HUES64 (cell line): ENCODE data around the gene UBB.
"Not testable (repeated sequence)": the region's sequence is repeated elsewhere in the genome, so short reads cannot be mapped to it uniquely, and the experiment has no call there.

Experiments used
- H3K27ac ChIP-seq: 2 replicates; pipeline ENCODE4 v1.7.0; 2013; ENCODE audit warnings: low read depth, low read length, inconsistent platforms
- H3K27me3 ChIP-seq: 2 replicates; pipeline ENCODE4 v1.6.1; 2013; ENCODE audit warnings: mild to moderate bottlenecking, low read length; ENCODE audit not compliant: insufficient read depth
- H3K36me3 ChIP-seq: 2 replicates; pipeline ENCODE4 v1.6.1; 2013; ENCODE audit warnings: mild to moderate bottlenecking, low read length; ENCODE audit not compliant: insufficient read depth
- H3K4me1 ChIP-seq: 2 replicates; pipeline ENCODE4 v1.6.1; 2013; ENCODE audit warnings: mild to moderate bottlenecking, low read length, moderate library complexity; ENCODE audit not compliant: insufficient read depth
- H3K4me3 ChIP-seq: 2 replicates; pipeline ENCODE4 v1.5.1; 2013; ENCODE audit warnings: mild to moderate bottlenecking, low read length, moderate library complexity
- H3K9ac ChIP-seq: 2 replicates; pipeline ENCODE4 v1.6.1; 2013; ENCODE audit warnings: mild to moderate bottlenecking, low read depth, low read length
- H3K9me3 ChIP-seq: 2 replicates; pipeline ENCODE4 v1.6.1; 2013; ENCODE audit warnings: low read depth, low read length; ENCODE audit not compliant: insufficient read depth
- WGBS: fragments of 150-250, 120-280 bp; methylation state at CpG from one replicate; pipeline ENCODE4 v1.1.7; 2013; ENCODE audit warnings: missing lambda C conversion rate; 5-methylcytosine and 5-hydroxymethylcytosine counted together

Gene UBB

GRCh38 chr17:16377941-16378341, 3.0 kb upstream of the UBB start:
- no peak overlapping the region for H3K4me3 ChIP-seq
- WGBS = 96% methylated on average over 2 of the region's 2 CpGs
- no peaks in the 10 kb centered on the region for H3K27me3 ChIP-seq
- peaks cover 13% of the 10 kb centered on the region for H3K36me3 ChIP-seq
- no peak overlapping the region for H3K27ac ChIP-seq
- no peaks in the 10 kb centered on the region; the same call in 1 of the 2 replicates for H3K4me1 ChIP-seq
- no peak overlapping the region for H3K9ac ChIP-seq
- H3K9me3 ChIP-seq = no peaks in the 10 kb centered on the region

GRCh38 chr17:16378636-16379282, 2.1 kb upstream of the UBB start:
- H3K27me3 ChIP-seq = no peaks in the 10 kb centered on the region
- WGBS = 89% methylated on average over 17 of the region's 17 CpGs
- H3K4me3 ChIP-seq = no peak overlapping the region
- H3K36me3 ChIP-seq = peaks cover 21% of the 10 kb centered on the region
- H3K27ac ChIP-seq = no peak overlapping the region
- no peak overlapping the region for H3K9ac ChIP-seq
- no peaks in the 10 kb centered on the region for H3K9me3 ChIP-seq
- H3K4me1 ChIP-seq = no peaks in the 10 kb centered on the region; the same call in 1 of the 2 replicates

GRCh38 chr17:16379654-16380053, 1.2 kb upstream of the UBB start:
- peaks cover 26% of the 10 kb centered on the region for H3K36me3 ChIP-seq
- H3K9me3 ChIP-seq = no peaks in the 10 kb centered on the region
- WGBS = 95% methylated on average over 8 of the region's 8 CpGs
- H3K4me1 ChIP-seq = no peaks in the 10 kb centered on the region; the same call in 1 of the 2 replicates
- H3K27ac ChIP-seq = no peak overlapping the region
- no peak overlapping the region for H3K9ac ChIP-seq
- no peak overlapping the region for H3K4me3 ChIP-seq
- no peaks in the 10 kb centered on the region for H3K27me3 ChIP-seq

- H3K4me3 ChIP-seq = peak overlapping the region; percentile 87
- H3K9ac ChIP-seq = peak overlapping the region; percentile 90
- H3K36me3 ChIP-seq = peaks cover 26% of the 10 kb centered on the region
- peak overlapping the region; percentile 92 for H3K27ac ChIP-seq
- 3% methylated on average over 14 of the region's 14 CpGs for WGBS
- H3K4me1 ChIP-seq = no peaks in the 10 kb centered on the region; the same call in 1 of the 2 replicates
- H3K9me3 ChIP-seq = no peaks in the 10 kb centered on the region
- no peaks in the 10 kb centered on the region for H3K27me3 ChIP-seq
Observed at GRCh38 chr17:16381496-16381820, 567 bp downstream of the UBB start.

- Histone ChIP-seq H3K4me3 (no peak overlapping the region), H3K9ac (no peak overlapping the region), H3K27ac (no peak overlapping the region), H3K36me3 (peaks cover 26% of the 10 kb centered on the region), H3K9me3 (no peaks in the 10 kb centered on the region), H3K4me1 (no peaks in the 10 kb centered on the region; the same call in 1 of the 2 replicates), H3K27me3 (no peaks in the 10 kb centered on the region)
- WGBS = 79% methylated on average over 4 of the region's 4 CpGs
Observed at GRCh38 chr17:16383216-16383615, 2.3 kb downstream of the UBB start.

GRCh38 chr17:16383772-16384287, 2.9 kb downstream of the UBB start:
- Histone ChIP-seq H3K27me3 (no peaks in the 10 kb centered on the region), H3K9ac (no peak overlapping the region), H3K36me3 (peaks cover 26% of the 10 kb centered on the region), H3K4me1 (no peaks in the 10 kb centered on the region; the same call in 1 of the 2 replicates), H3K27ac (no peak overlapping the region), H3K9me3 (no peaks in the 10 kb centered on the region), H3K4me3 (no peak overlapping the region)
- 94% methylated on average over 5 of the region's 5 CpGs for WGBS

GRCh38 chr17:16384557-16384956, 3.7 kb downstream of the UBB start:
- H3K9ac ChIP-seq = no peak overlapping the region
- H3K9me3 ChIP-seq = no peaks in the 10 kb centered on the region
- peaks cover 26% of the 10 kb centered on the region for H3K36me3 ChIP-seq
- H3K27ac ChIP-seq = no peak overlapping the region
- 92% methylated on average over 4 of the region's 5 CpGs for WGBS
- H3K27me3 ChIP-seq = no peaks in the 10 kb centered on the region
- no peak overlapping the region for H3K4me3 ChIP-seq
- H3K4me1 ChIP-seq = no peaks in the 10 kb centered on the region; the same call in 1 of the 2 replicates

GRCh38 chr17:16386126-16386507, 5.2 kb downstream of the UBB start:
- Histone ChIP-seq H3K36me3 (peaks cover 26% of the 10 kb centered on the region), H3K9ac (peak overlapping the region; percentile 79), H3K4me3 (peak overlapping the region; percentile 61)
- not testable (repeated sequence) for H3K9me3 ChIP-seq, H3K4me1 ChIP-seq, H3K27ac ChIP-seq, H3K27me3 ChIP-seq
- 68% methylated on average over 23 of the region's 23 CpGs for WGBS

GRCh38 chr17:16391451-16391850, 10.6 kb downstream of the UBB start:
- Histone ChIP-seq H3K4me3 (no peak overlapping the region), H3K9ac (no peak overlapping the region), H3K9me3 (no peaks in the 10 kb centered on the region), H3K27me3 (no peaks in the 10 kb centered on the region), H3K27ac (no peak overlapping the region), H3K36me3 (0 out of 2 replicates have a peak, but pooled peaks cover 3% of the 10 kb centered on the region), H3K4me1 (no peaks in the 10 kb centered on the region; the same call in 1 of the 2 replicates)
- 96% methylated on average over 13 of the region's 13 CpGs for WGBS

- H3K9ac ChIP-seq, H3K9me3 ChIP-seq, H3K4me3 ChIP-seq, H3K27me3 ChIP-seq, H3K36me3 ChIP-seq, H3K27ac ChIP-seq, H3K4me1 ChIP-seq: not testable (repeated sequence)
- WGBS = 92% methylated on average over 11 of the region's 11 CpGs
Observed at GRCh38 chr17:16392491-16392890, 11.6 kb downstream of the UBB start.

- 58% methylated on average over 4 of the region's 4 CpGs for WGBS
- H3K27me3 ChIP-seq, H3K9me3 ChIP-seq, H3K27ac ChIP-seq, H3K36me3 ChIP-seq, H3K4me1 ChIP-seq, H3K9ac ChIP-seq, H3K4me3 ChIP-seq: not testable (repeated sequence)
Observed at GRCh38 chr17:16395887-16396286, 15.0 kb downstream of the UBB start.

- H3K4me3 ChIP-seq, H3K27ac ChIP-seq, H3K9ac ChIP-seq, H3K9me3 ChIP-seq, H3K4me1 ChIP-seq, H3K27me3 ChIP-seq, H3K36me3 ChIP-seq: not testable (repeated sequence)
- 93% methylated on average over 2 of the region's 2 CpGs for WGBS
Observed at GRCh38 chr17:16396693-16397092, 15.8 kb downstream of the UBB start.
